MCF 10A (cell line): ENCODE measurements around the gene LRRC1. TPM values are rescaled to one million over a fixed set of nuclear protein-coding genes. Genes with fewer than 3 reads are reported as not detected.

ENCODE experiments used
- BruUV-seq: library from RNA; stranded (reverse); fragments of 400-500 nt; replicated peaks from 2 replicates; lab custom pipeline; 2021; lab: Mats Ljungman, UMichigan
- CTCF ChIA-PET: fragments of 300-600 bp; sonication (Branson Sonifier 250); formaldehyde crosslinking; extraction: SDS; loops from one replicate; lab custom pipeline; 2021; ENCODE audit warnings: antibody characterized with exemption, inconsistent platforms; lab: Yijun Ruan, JAX
- POLR2A ChIA-PET: fragments of 300-600, 350-650 bp; sonication (Branson Sonifier 250); formaldehyde crosslinking; extraction: SDS; loops from one replicate; lab custom pipeline; 2020; ENCODE audit warnings: antibody characterized with exemption, inconsistent platforms; lab: Yijun Ruan, JAX
- DNase-seq: peaks from one replicate; pipeline ENCODE4 v3.0.0-alpha.2; 2018; ENCODE audit not compliant: unreplicated experiment
- H3K27ac Mint-ChIP-seq: one replicate; pipeline ENCODE4 v1.8.0; 2022; ENCODE audit warnings: mild to moderate bottlenecking, low read depth, mixed read lengths; ENCODE audit not compliant: unreplicated experiment
- H3K27me3 Mint-ChIP-seq: one replicate; pipeline ENCODE4 v1.8.0; 2022; ENCODE audit warnings: mixed read lengths; ENCODE audit not compliant: insufficient read depth, unreplicated experiment
- H3K36me3 Mint-ChIP-seq: one replicate; pipeline ENCODE4 v1.8.0; 2022; ENCODE audit warnings: mild to moderate bottlenecking, moderate library complexity, mixed read lengths; ENCODE audit not compliant: insufficient read depth, unreplicated experiment
- H3K4me1 Mint-ChIP-seq: one replicate; pipeline ENCODE4 v1.8.0; 2022; ENCODE audit warnings: mixed read lengths; ENCODE audit not compliant: insufficient read depth, unreplicated experiment
- H3K4me3 Mint-ChIP-seq: one replicate; pipeline ENCODE4 v1.8.0; 2022; ENCODE audit warnings: mild to moderate bottlenecking, moderate library complexity, mixed read lengths; ENCODE audit not compliant: unreplicated experiment
- H3K9me3 Mint-ChIP-seq: one replicate; pipeline ENCODE4 v1.8.0; 2022; ENCODE audit warnings: mixed read lengths; ENCODE audit not compliant: unreplicated experiment
- CTCF ChIP-seq: fragments of 200-600 bp; IDR thresholded peaks from one replicate; pipeline ENCODE4 v1.8.0; 2022; ENCODE audit warnings: antibody characterized with exemption, mild to moderate bottlenecking; ENCODE audit not compliant: unreplicated experiment
- intact Hi-C: fragments of 100-400 bp; cut with micrococcal nuclease; formaldehyde crosslinking; loops from 2 replicates; pipeline ENCODE4 v1.14.1; 2022
- total RNA-seq: library from RNA; stranded (reverse); gene quantifications from 2 replicates; pipeline ENCODE4 v1.2.3, GENCODE V29; 2022

Gene LRRC1
- total RNA-seq, 1 experiment from 2014 or later, result 18.6 TPM

GRCh38 chr6:53846250-53846649, 51.4 kb downstream of the LRRC1 start:
- Mint-ChIP-seq H3K4me1 (no peaks in the 10 kb centered on the region), H3K27me3 (no peaks in the 10 kb centered on the region), H3K9me3 (no peaks in the 10 kb centered on the region), H3K4me3 (no peak overlapping the region), H3K36me3 (peaks cover 4% of the 10 kb centered on the region), H3K27ac (no peak overlapping the region)
- no peak for DNase-seq
- BruUV-seq, result no TSS peak
- CTCF ChIA-PET, result interaction anchor here (0.7 kb wide), 1 partner anchor 19 kb away, joined by 3 read pairs; no protein-coding TSS in a partner anchor
- no peak for TF ChIP-seq CTCF
- intact Hi-C loops, result no loop called here
- POLR2A ChIA-PET, result no interaction called here

- CTCF ChIA-PET, result no interaction called here
- H3K36me3 Mint-ChIP-seq, result peaks cover 4% of the 10 kb centered on the region
- DNase-seq, result no peak
- TF ChIP-seq CTCF, result no peak
- no peak overlapping the region for H3K4me3 Mint-ChIP-seq
- POLR2A ChIA-PET, result interaction anchor here (0.6 kb wide), 1 partner anchor 53 kb away, joined by 3 read pairs; the partner anchor contains the start of gene LRRC1
- H3K27ac Mint-ChIP-seq, result no peak overlapping the region
- H3K9me3 Mint-ChIP-seq, result no peaks in the 10 kb centered on the region
- intact Hi-C loops, result no loop called here
- H3K27me3 Mint-ChIP-seq, result no peaks in the 10 kb centered on the region
- no TSS peak for BruUV-seq
- no peaks in the 10 kb centered on the region for H3K4me1 Mint-ChIP-seq
These were observed 53.0 kb downstream of the LRRC1 start for GRCh38 chr6:53847796-53848314.

GRCh38 chr6:53850527-53850926, 55.7 kb downstream of the LRRC1 start:
- Mint-ChIP-seq H3K4me3 (no peak overlapping the region), H3K27me3 (no peaks in the 10 kb centered on the region), H3K9me3 (no peaks in the 10 kb centered on the region), H3K27ac (no peak overlapping the region), H3K36me3 (no peaks in the 10 kb centered on the region), H3K4me1 (peaks cover 6% of the 10 kb centered on the region)
- TF ChIP-seq CTCF, result no peak
- intact Hi-C loops, result no loop called here
- POLR2A ChIA-PET, result interaction anchor here (1.2 kb wide), 1 partner anchor 55 kb away, joined by 3 read pairs; the partner anchor contains the start of gene LRRC1
- CTCF ChIA-PET, result interaction anchor here (0.8 to 1.0 kb wide), 2 partner anchors 45 to 59 kb away, joined by 3 read pairs; no protein-coding TSS in a partner anchor
- no TSS peak for BruUV-seq
- DNase-seq, result no peak

- no peak for TF ChIP-seq CTCF
- ChIA-PET CTCF (no interaction called here), POLR2A (no interaction called here)
- intact Hi-C loops, result no loop called here
- Mint-ChIP-seq H3K27ac (no peak overlapping the region), H3K4me1 (peaks cover 6% of the 10 kb centered on the region), H3K36me3 (no peaks in the 10 kb centered on the region), H3K9me3 (no peaks in the 10 kb centered on the region), H3K27me3 (no peaks in the 10 kb centered on the region), H3K4me3 (no peak overlapping the region)
- DNase-seq, result no peak
- no TSS peak for BruUV-seq
These were observed 56.8 kb downstream of the LRRC1 start for GRCh38 chr6:53851561-53851960.
